A549 (cell line): ENCODE results near the gene FSTL4. TPM values are rescaled to one million over a fixed set of nuclear protein-coding genes. Genes with fewer than 3 reads are reported as not detected.

ENCODE experiments used
- ATAC-seq, 2 experiments: fragments of 200-7000 bp in 1 of 2; fragments of >200 bp in 1 of 2; cut with Nextera tagmentation in 1 of 2; cut with Tn5 transposase in 1 of 2; 3 replicates each; pipeline versions ENCODE4 v1.8.0 to v1.9.1; 2018 to 2020; ENCODE audit warnings: mild to moderate bottlenecking in 1 of 2, moderate library complexity in 1 of 2
- CTCF ChIA-PET: fragments of 300-600 bp; sonication (Branson Sonifier 250); formaldehyde crosslinking; extraction: SDS; loops from one replicate; lab custom pipeline; 2021; ENCODE audit warnings: antibody characterized with exemption, inconsistent platforms; lab: Yijun Ruan, JAX
- POLR2A ChIA-PET: fragments of 350-600 bp; formaldehyde crosslinking; extraction: SDS; loops from one replicate; lab custom pipeline; 2021; ENCODE audit warnings: antibody characterized with exemption, inconsistent platforms; lab: Yijun Ruan, JAX
- DNase-seq, 2 experiments: peaks; one replicate each; pipeline versions ENCODE4 v3.0.0 to v3.0.0-alpha.2; 2011 to 2016; ENCODE audit warnings: low read depth in 1 of 2, low spot score in 1 of 2
- FAIRE-seq: peaks from 2 replicates; lab custom pipeline; 2011; peaks lifted over from hg19 to GRCh38; lab: Jason Lieb, UNC
- H3K27ac ChIP-seq, 2 experiments: fragments of >200 bp; sonication (Bioruptor Twin); formaldehyde crosslinking; 3 replicates each; pipeline ENCODE4 v1.5.1; 2016 to 2017
- H3K4me1 ChIP-seq: fragments of >200 bp; sonication (Bioruptor Twin); formaldehyde crosslinking; 3 replicates; pipeline ENCODE4 v1.6.1; 2016
- H3K4me2 ChIP-seq: fragments of >200 bp; sonication (Bioruptor Twin); formaldehyde crosslinking; 3 replicates; pipeline ENCODE4 v1.6.1; 2016
- H3K4me3 ChIP-seq: fragments of >200 bp; sonication (Bioruptor Twin); formaldehyde crosslinking; 3 replicates; pipeline ENCODE4 v1.5.1; 2016
- H3K9me3 ChIP-seq: fragments of >200 bp; sonication (Bioruptor Twin); formaldehyde crosslinking; 3 replicates; pipeline ENCODE4 v1.6.1; 2016
- BHLHE40 ChIP-seq: IDR thresholded peaks from 2 replicates; pipeline ENCODE4 v1.6.1; 2012; ENCODE audit warnings: low read depth, low read length, inconsistent platforms
- CBX8 ChIP-seq: fragments of 200-600 bp; sonication (generic); IDR thresholded peaks from 2 replicates; pipeline ENCODE4 v1.6.1; 2016
- CEBPB ChIP-seq, 2 experiments: fragments of >200 bp in 1 of 2; sonication (Bioruptor Twin) in 1 of 2; formaldehyde crosslinking in 1 of 2; IDR thresholded peaks; 2 replicates each; pipeline ENCODE4 v1.6.1; 2012 to 2016
- CHD2 ChIP-seq: fragments of 150-350 bp; IDR thresholded peaks from 2 replicates; pipeline ENCODE4 v1.6.1; 2014; ENCODE audit warnings: low read length; ENCODE audit not compliant: partially characterized antibody
- EHF ChIP-seq: fragments of 250-450 bp; sonication (Bioruptor Pico); IDR thresholded peaks from 2 replicates; pipeline ENCODE4 v1.5.0; 2020; ENCODE audit warnings: mild to moderate bottlenecking
- EHMT2 ChIP-seq: fragments of 200-600 bp; sonication (generic); IDR thresholded peaks from 2 replicates; pipeline ENCODE4 v1.6.1; 2016; ENCODE audit warnings: antibody characterized with exemption, low read depth, mild to moderate bottlenecking, moderate library complexity
- EP300 ChIP-seq, 2 experiments: fragments of >200 bp; sonication (Bioruptor Twin); formaldehyde crosslinking; IDR thresholded peaks; 2 replicates in 1 of 2; 3 replicates in 1 of 2; pipeline ENCODE4 v1.6.1; 2016 to 2017
- FOSB ChIP-seq: fragments of 250-450 bp; sonication (Bioruptor Pico); IDR thresholded peaks from 2 replicates; pipeline ENCODE4 v1.5.0; 2020; ENCODE audit warnings: mild to moderate bottlenecking, moderate library complexity
- FOSL2 ChIP-seq, 2 experiments: fragments of 450-650 bp in 1 of 2; fragments of >200 bp in 1 of 2; sonication (Bioruptor Twin) in 1 of 2; formaldehyde crosslinking; IDR thresholded peaks; 2 replicates each; pipeline versions ENCODE4 v1.5.0 to v1.6.1; 2016 to 2020; ENCODE audit warnings: mild to moderate bottlenecking in 1 of 2, moderate library complexity in 1 of 2
- FOXS1 ChIP-seq: fragments of 250-450 bp; sonication (Bioruptor Pico); IDR thresholded peaks from 2 replicates; pipeline ENCODE4 v1.5.0; 2020; ENCODE audit warnings: mild to moderate bottlenecking, moderate library complexity
- GATA3 ChIP-seq: IDR thresholded peaks from 2 replicates; pipeline ENCODE4 v1.6.1; 2012; ENCODE audit warnings: borderline replicate concordance
- HOXA7 ChIP-seq: fragments of 250-450 bp; sonication (Bioruptor Pico); IDR thresholded peaks from 2 replicates; pipeline ENCODE4 v1.5.0; 2020; ENCODE audit warnings: mild to moderate bottlenecking, moderate library complexity
- PHF8 ChIP-seq: fragments of 200-600 bp; sonication (generic); IDR thresholded peaks from 2 replicates; pipeline ENCODE4 v1.6.1; 2016; ENCODE audit warnings: low read depth, mild to moderate bottlenecking, antibody characterized with exemption, moderate library complexity, borderline replicate concordance
- POLR2A ChIP-seq: IDR thresholded peaks from 2 replicates; pipeline ENCODE4 v1.6.1; 2012; ENCODE audit warnings: mild to moderate bottlenecking, low read length
- RARB ChIP-seq: fragments of 250-450 bp; sonication (Bioruptor Pico); IDR thresholded peaks from 2 replicates; pipeline ENCODE4 v1.8.0; 2021; ENCODE audit warnings: mild to moderate bottlenecking, moderate library complexity
- RFX5 ChIP-seq: fragments of 450-650 bp; IDR thresholded peaks from 2 replicates; pipeline ENCODE4 v1.7.1; 2014; ENCODE audit warnings: antibody characterized with exemption, mild to moderate bottlenecking, moderate library complexity
- TFCP2L1 ChIP-seq: fragments of 250-450 bp; sonication (Bioruptor Pico); IDR thresholded peaks from 2 replicates; pipeline ENCODE4 v1.5.0; 2021; ENCODE audit warnings: mild to moderate bottlenecking
- ZNF302 ChIP-seq: fragments of 250-450 bp; sonication (Bioruptor Pico); IDR thresholded peaks from 2 replicates; pipeline ENCODE4 v1.9.0; 2021; ENCODE audit warnings: inconsistent platforms, mild to moderate bottlenecking, moderate library complexity
- WGBS: methylation state at CpG from one replicate; pipeline ENCODE4 v1.1.6; 2017; ENCODE audit errors: missing lambda C conversion rate; 5-methylcytosine and 5-hydroxymethylcytosine counted together
- polyA plus RNA-seq, 4 experiments: library from polyadenylated mRNA; depleted of rRNA in 3 of 4; stranded (reverse); fragments of >200 nt; fragmentation: RNase III in 1 of 4; extraction: RNeasy Plus Mini Kit Qiagen cat#74134 plus additional on column Dnase treatment in 1 of 4; gene quantifications; 2 replicates in 3 of 4; 3 replicates in 1 of 4; pipeline ENCODE4 v1.2.3, GENCODE V29; 2011 to 2017
- TF ChIP-seq, protein P1 (sequence below): fragments of 250-450 bp; sonication (Bioruptor Pico); IDR thresholded peaks from 2 replicates; pipeline ENCODE4 v1.5.0; 2021; ENCODE audit warnings: mild to moderate bottlenecking, moderate library complexity, borderline replicate concordance
- TF ChIP-seq, protein P2 (sequence below): IDR thresholded peaks from 2 replicates; pipeline ENCODE4 v1.6.1; 2012
- TF ChIP-seq, protein P3 (sequence below): fragments of 450-650 bp; IDR thresholded peaks from 2 replicates; pipeline ENCODE4 v1.6.1; 2014; ENCODE audit warnings: antibody characterized with exemption
- TF ChIP-seq, protein P4 (sequence below): fragments of >200 bp; sonication (Bioruptor Twin); formaldehyde crosslinking; IDR thresholded peaks from 2 replicates; pipeline ENCODE4 v1.6.1; 2016

FSTL4 gene
- polyA plus RNA-seq, 2 of the 4 experiments (the other 2 are of a cell fraction), result 1.6 to 1.8 TPM

DNA sequence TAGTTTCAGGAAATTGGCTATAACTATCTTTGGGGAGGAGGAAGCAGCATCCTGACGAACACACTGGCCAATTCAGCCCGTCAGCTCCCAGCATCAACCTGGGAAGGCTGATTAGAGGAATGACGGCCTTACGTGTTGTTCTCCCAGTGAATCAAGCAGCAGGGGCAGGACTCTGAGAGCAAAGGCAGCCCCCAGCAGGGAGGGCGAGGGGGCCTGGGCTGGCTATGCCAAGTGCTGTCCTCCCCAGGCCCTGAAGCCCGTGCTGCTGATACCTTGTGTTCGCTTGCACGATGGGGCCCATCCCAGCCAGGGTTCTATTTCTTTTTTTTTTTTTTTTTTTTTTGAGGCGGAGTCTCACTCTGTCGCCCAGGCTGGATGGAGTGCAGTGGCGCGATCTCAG, 254.1 kb downstream of the FSTL4 start (continued):
- no peak for TF ChIP-seq FOSB (CRISPR knock-in tag)

DNA sequence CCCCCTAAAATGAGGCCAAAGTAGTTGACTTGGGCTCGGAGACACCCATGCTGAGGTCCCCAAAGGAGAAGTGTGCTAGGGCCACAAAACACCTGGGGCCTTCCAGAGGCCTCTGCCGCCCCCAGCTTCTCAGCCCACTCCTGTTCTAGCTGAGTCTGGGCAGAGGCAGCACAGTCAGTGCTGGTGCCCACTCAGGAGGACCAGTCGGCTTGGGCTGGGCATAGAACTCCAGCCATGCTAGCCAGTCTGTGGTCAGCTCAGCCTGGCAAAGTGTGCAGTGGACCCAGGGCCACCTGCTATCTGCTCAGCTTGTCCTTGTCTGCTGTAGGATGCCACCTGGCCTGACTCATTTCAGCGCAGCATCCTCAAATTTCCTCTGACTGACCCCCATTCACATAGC, 254.6 kb downstream of the FSTL4 start:
- no peak for ATAC-seq
- H3K4me1 ChIP-seq, result no peaks in the 10 kb centered on the region
- ChIA-PET POLR2A (no interaction called here), CTCF (interaction anchor here (1.1 to 1.8 kb wide), 2 partner anchors 10 to 13 kb away, joined by 3 to 6 read pairs; no protein-coding TSS in a partner anchor)
- no peak for TF ChIP-seq BHLHE40
- no peak for DNase-seq
- 84% methylated on average over 3 of the region's 4 CpGs for WGBS
- H3K27ac ChIP-seq, result no peak overlapping the region
- no peak overlapping the region for H3K4me3 ChIP-seq
- FAIRE-seq, result no peak
- no peak overlapping the region for H3K4me2 ChIP-seq
- no peaks in the 10 kb centered on the region for H3K9me3 ChIP-seq

DNA sequence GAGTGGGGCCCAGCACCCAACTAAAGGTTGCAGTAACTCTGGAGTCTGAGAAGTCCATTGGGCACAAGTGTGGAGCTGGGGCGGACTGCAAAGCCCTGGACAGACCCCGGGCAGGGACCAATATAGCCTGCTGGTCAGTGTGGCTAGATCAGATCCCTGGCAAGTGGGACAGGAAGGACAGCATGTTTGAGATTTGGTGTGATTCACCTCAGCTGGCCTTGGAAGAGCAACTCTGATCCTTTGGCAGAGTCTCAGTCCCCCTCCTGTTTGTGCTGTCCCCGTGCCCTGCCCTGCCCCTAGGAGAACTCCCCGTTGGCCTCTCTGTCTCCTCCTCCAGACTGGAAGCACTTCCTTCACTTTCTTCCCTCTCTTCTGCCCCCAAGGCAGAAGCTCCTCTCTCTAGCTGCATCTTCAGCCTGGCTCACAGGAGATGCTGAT, 255.3 kb downstream of the FSTL4 start:
- ATAC-seq, result no peak; a peak in 1 of 6 replicates
- 57% methylated on average over 3 of the region's 4 CpGs for WGBS
- no peak overlapping the region for H3K27ac ChIP-seq
- CTCF ChIA-PET, result interaction anchor here (0.7 to 1.8 kb wide), 4 partner anchors 10 to 48 kb away, joined by 3 to 6 read pairs (median 4); no protein-coding TSS in a partner anchor
- POLR2A ChIA-PET, result no interaction called here
- no peaks in the 10 kb centered on the region for H3K4me1 ChIP-seq
- no peak for TF ChIP-seq GATA3
- TF ChIP-seq RARB (CRISPR knock-in tag), result no peak
- TF ChIP-seq FOXS1 (CRISPR knock-in tag), result no peak
- TF ChIP-seq CEBPB (IDR thresholded peaks at IDR 0.05), result no peak
- TF ChIP-seq FOSL2 (IDR thresholded peaks at IDR 0.05), result no peak
- no peak for TF ChIP-seq FOSL2 (CRISPR knock-in tag; IDR thresholded peaks at IDR 0.05)
- no peak for TF ChIP-seq TFCP2L1 (CRISPR knock-in tag)
- TF ChIP-seq POLR2A, result no peak
- no peak for TF ChIP-seq EHMT2
- TF ChIP-seq, protein P1, sequence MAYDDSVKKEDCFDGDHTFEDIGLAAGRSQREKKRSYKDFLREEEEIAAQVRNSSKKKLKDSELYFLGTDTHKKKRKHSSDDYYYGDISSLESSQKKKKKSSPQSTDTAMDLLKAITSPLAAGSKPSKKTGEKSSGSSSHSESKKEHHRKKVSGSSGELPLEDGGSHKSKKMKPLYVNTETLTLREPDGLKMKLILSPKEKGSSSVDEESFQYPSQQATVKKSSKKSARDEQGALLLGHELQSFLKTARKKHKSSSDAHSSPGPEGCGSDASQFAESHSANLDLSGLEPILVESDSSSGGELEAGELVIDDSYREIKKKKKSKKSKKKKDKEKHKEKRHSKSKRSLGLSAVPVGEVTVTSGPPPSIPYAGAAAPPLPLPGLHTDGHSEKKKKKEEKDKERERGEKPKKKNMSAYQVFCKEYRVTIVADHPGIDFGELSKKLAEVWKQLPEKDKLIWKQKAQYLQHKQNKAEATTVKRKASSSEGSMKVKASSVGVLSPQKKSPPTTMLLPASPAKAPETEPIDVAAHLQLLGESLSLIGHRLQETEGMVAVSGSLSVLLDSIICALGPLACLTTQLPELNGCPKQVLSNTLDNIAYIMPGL, result no peak
- TF ChIP-seq, protein P2, sequence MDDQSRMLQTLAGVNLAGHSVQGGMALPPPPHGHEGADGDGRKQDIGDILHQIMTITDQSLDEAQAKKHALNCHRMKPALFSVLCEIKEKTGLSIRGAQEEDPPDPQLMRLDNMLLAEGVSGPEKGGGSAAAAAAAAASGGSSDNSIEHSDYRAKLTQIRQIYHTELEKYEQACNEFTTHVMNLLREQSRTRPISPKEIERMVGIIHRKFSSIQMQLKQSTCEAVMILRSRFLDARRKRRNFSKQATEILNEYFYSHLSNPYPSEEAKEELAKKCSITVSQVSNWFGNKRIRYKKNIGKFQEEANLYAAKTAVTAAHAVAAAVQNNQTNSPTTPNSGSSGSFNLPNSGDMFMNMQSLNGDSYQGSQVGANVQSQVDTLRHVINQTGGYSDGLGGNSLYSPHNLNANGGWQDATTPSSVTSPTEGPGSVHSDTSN, result no peak
- TF ChIP-seq EP300 (IDR thresholded peaks at IDR 0.05), result no peak
- no peak for TF ChIP-seq ZNF302 (CRISPR knock-in tag)
- TF ChIP-seq RFX5, result no peak
- TF ChIP-seq, protein P3, sequence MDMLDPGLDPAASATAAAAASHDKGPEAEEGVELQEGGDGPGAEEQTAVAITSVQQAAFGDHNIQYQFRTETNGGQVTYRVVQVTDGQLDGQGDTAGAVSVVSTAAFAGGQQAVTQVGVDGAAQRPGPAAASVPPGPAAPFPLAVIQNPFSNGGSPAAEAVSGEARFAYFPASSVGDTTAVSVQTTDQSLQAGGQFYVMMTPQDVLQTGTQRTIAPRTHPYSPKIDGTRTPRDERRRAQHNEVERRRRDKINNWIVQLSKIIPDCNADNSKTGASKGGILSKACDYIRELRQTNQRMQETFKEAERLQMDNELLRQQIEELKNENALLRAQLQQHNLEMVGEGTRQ, result no peak
- TF ChIP-seq PHF8, result no peak
- TF ChIP-seq, protein P4, sequence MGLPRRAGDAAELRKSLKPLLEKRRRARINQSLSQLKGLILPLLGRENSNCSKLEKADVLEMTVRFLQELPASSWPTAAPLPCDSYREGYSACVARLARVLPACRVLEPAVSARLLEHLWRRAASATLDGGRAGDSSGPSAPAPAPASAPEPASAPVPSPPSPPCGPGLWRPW, result no peak
- no peak for TF ChIP-seq CBX8
- TF ChIP-seq HOXA7 (CRISPR knock-in tag), result no peak
- TF ChIP-seq EHF (CRISPR knock-in tag), result no peak
- no peak for TF ChIP-seq CHD2
- H3K4me3 ChIP-seq, result no peak overlapping the region
- no peaks in the 10 kb centered on the region for H3K9me3 ChIP-seq
- no peak for DNase-seq
- no peak overlapping the region for H3K4me2 ChIP-seq
- no peak for FAIRE-seq
